ENCODE results near the gene ZNF28.
"Not testable (repeated sequence)": the region's sequence is repeated elsewhere in the genome, so short reads cannot be mapped to it uniquely, and the experiment has no call there.

The ZNF28 gene

DNA sequence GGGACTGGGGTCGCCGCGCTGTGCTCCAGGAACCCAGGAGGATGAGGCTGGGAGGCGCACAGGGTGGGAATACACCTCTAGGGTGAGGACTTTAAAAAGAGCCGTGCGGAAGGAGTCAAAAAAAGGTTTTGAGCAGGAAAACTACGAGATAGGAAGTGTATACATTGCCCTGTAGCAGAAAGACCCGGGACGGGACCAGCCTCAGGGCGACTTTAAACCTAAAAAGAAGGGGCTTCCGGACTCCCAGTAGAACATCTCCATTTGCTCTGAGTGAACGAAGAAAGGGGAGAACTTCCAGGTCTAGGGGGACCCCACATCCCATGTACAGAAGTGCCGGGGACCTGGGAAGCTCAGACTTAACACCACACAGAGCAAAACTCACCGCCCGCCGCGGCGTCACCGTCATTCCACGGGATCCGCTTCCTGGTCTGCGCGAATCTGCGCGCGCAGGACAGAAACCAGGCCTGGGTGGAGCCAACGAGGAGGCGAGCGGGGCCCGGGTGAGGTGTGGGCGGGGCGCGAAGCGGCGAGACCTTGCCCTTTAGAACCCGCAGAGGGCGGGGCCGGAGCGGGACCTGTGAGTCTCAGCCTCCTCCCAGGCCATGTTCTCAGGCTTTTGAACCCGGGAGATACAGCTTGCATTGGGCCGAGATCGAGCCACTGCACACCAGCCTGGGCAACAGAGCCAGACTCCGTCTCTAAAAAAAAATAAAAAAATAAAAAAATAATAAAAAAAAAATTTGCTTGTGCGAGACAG is at the start of gene ZNF28:
Gene ZNF28, minus strand, starts transcription at position 430 of the 757 bp plus-strand sequence. CDS start 3,675 bp downstream, outside the sequence.
- DNase-seq (ENCODE audit: low spot score): peak; percentile 51

DNA sequence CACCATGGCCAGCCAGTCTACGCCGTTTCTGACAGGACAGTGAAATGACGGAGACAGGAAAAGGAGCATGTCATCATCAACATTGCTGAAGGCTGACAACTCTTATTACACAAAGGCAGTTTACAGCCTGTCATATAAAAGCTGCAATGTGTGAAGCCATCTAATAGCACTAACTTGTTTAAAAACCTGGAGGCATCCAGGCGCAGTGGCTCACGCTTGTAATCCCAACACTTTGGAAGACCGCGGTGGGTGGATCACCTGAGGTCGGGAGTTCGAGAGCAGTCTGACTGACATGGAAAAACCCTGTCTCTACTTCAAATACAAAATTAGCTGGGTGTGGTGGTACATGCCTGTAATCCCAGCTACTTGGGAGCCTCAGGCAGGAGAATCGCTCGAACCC is 46.6 kb upstream of the ZNF28 start:
- not testable (repeated sequence) for DNase-seq (ENCODE audit: low spot score)

DNA sequence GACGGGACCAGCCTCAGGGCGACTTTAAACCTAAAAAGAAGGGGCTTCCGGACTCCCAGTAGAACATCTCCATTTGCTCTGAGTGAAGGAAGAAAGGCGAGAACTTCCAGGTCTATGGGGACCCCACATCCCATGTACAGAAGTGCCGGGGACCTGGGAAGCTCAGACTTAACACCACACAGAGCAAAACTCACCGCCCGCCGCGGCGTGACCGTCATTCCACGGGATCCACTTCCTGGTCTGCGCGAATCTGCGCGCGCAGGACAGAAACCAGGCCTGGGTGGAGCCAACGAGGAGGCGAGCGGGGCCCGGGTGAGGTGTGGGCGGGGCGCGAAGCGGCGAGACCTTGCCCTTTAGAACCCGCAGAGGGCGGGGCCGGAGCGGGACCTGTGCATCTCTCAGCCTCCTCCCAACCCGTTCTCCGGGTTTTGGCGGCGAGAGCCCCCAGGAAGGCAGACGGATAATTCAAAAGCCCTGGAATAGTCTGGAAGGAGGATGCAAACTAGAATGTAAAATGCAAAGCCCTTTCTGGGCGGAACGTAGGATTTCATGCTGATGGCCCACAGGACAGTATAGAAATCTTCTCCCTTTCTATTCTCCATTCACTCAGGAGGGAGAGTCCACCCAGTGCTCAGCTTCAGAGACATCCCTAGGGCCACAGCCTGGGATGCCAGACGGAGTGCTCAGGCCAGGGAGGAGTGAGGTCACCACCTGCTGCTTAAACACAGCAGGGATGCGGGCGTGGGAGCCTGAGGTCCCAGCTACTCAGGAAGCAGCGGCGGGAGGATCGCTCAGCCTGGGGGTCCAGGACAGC is 36.2 kb upstream of the ZNF28 start, which contains the start of gene ZNF468:
Gene ZNF468, minus strand, starts transcription at position 242 of the 814 bp plus-strand sequence. CDS start 3,347 bp downstream, outside the sequence.
- DNase-seq (ENCODE audit: low spot score): peak; percentile 54

DNA sequence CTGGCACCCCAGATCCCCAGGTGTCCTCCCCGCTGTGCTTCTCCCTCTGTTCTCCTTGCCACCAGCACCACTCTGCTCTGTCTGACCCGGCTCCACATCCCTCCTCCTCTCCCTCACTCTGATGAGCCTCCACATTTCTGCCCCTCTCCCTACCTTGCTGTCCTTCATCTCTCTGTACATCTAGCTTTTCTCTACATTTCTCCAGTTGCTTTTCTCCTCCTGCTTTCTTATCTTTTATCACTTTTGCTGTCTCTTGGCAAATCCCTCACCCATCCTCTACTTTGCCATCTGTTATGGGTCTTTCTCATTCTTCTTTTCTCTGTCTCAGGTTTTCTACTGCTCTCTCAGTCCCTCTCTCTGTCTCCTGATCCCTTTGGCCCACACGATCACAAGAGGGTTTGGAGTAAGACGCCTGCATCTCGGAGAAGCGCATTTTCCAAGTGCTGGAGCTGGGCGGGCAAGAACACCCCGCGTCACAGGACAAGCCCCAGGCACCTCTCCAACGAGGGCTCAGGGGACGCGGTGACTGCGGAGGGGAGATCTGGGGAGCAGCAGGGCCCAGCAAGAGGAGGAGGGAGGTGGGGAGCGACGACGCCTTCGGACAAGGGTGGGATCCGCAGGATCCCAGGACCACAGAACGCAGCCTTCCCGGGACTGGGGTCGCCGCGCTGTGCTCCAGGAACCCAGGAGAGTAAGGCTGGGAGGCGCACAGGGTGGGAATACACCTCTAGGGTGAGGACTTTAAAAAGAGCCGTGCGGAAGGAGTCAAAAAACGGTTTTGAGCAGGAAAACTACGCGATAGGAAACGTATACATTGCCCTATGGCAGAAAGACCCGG is 35.3 kb upstream of the ZNF28 start:
- not testable (repeated sequence) for DNase-seq (ENCODE audit: low spot score)

DNA sequence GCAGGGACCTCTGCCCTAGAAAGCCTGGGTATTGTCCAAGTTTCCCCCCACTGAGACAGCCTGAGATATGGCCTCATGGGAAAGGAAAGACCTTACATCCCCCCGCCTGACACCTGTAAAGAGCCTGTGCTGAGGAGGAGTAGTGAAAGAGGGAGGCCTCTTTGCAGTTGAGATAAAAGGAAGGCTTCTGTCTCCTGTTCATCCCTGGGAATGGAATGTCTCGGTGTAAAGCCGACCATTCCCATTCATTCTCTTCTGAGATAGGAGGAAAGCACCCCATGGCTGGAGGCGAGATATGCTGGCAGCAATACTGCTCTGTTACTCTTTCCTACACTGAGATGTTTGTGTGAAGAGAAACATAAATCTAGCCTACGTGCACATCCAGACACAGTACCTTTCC is 25.9 kb upstream of the ZNF28 start:
- DNase-seq (ENCODE audit: low spot score): not testable (repeated sequence)

DNA sequence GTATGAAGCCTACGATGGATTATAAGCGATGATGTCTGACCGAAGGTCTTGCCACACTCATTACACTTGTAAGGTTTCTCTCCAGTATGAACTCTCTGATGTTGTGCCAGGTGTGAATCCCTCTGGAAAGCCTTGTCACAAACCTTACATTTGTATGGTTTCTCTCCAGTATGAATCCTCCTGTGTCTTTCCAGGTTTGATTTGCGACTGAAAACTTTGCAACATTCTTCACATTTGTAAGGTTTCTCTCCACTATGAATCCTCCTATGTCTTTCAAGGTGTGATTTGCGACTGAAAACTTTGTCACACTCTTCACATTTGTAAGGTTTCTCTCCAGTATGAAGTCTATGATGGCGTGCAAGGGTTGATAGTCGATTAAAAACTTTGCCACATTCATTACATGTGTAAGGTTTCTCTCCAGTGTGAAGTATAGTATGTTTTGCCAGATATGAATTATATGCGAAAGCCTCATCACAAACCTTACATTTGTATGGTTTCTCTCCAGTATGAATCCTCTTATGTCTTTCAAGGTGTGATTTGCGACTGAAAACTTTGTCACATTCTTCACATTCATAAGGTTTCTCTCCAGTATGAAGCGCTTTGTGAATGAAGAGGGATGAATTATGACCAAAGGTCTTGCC is 19.5 kb upstream of the ZNF28 start:
- DNase-seq (ENCODE audit: low spot score): not testable (repeated sequence)

DNA sequence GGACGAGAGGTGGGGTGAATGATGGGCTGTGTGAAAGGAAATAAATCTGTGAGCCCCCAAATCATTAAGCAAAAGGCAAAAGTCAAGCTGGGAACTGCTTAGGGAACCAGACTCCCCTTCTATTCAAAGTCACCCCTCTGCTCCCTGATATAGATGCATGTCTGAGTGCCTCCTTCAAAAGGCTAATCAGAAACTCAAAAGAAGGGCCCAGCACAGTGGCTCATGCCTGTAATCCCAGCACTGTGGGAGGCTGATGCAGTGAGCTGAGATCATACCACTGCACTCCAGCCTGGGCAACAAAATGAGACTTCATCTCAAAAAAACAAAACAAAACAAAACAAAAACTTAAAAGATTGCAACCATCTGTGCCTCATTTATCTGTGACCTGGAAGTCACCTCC is 12.9 kb upstream of the ZNF28 start:
- not testable (repeated sequence) for DNase-seq (ENCODE audit: low spot score)

DNA sequence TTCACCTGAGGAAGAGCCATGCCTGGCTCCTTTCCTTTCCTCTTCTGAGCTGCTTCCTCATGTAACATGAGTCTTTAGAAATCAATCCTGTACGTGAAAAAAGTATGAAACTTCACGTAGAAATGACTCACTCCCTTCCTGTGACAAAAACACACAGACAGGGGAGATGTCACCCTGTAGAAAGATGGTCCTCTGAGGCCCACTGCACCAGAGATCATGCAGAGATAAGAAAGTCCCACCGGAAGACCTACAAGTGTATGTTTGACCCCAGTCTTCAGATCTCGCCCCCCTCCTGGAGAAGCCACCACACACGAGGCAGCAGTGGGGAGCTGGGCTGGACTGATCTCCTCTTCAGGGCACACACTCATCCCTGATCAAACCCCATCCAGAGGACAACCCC is 12.1 kb upstream of the ZNF28 start:
- DNase-seq (ENCODE audit: low spot score): not testable (repeated sequence)

DNA sequence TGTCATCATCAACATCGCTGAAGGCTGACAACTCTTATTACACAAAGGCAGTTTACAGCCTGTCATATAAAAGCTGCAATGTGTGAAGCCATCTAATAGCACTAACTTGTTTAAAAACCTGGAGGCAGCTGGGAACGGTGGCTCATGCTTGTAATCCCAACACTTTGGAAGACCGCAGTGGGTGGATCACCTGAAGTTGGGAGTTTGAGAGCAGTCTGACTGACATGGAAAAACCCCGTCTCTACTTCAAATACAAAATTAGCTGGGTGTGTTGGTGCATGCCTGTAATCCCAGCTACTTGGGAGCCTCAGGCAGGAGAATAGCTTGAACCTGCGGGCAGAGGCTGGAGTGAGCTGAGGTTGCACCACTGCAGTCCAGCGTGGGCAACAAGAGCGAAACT is 8.4 kb upstream of the ZNF28 start:
- DNase-seq (ENCODE audit: low spot score): not testable (repeated sequence)

DNA sequence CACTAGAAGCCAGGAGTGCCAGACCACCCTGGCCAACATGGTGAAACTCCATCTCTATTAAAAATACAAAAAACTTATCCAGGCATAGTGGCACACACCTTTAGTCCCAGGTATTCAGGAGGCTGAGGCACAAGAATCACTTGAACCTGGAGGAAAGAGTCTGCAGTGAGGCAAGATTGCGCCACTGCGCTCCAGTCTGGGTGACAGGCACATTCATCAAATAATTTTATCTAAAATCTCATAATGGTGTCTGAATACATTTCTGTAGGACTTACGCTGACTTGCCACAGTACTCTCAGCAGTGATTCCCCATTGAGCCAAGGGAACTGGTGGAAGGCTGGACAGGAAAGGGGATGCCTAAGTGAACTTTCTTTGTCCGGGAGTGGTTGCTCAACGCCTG is 4.3 kb upstream of the ZNF28 start:
- no peak for DNase-seq (ENCODE audit: low spot score)

DNA sequence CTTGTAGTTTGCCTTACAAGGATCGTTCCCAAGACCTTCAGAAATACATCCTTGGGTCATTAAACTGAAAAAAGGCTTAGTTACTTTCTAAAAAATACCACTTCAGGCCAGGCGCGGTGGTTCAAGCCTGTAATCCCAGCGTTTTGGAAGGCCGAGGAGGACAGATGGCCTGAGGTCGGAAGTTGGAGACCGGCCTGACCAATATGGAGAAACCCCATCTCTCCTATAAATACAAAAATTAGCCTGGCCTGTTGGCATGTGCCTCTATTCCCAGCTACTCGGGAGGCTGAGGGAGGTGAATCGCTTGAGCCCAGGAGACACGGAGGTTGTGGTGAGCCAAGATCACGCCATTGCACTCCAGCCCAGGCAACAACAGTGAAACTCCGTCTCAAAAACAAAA is 2.2 kb upstream of the ZNF28 start:
- no peak for DNase-seq (ENCODE audit: low spot score)

DNA sequence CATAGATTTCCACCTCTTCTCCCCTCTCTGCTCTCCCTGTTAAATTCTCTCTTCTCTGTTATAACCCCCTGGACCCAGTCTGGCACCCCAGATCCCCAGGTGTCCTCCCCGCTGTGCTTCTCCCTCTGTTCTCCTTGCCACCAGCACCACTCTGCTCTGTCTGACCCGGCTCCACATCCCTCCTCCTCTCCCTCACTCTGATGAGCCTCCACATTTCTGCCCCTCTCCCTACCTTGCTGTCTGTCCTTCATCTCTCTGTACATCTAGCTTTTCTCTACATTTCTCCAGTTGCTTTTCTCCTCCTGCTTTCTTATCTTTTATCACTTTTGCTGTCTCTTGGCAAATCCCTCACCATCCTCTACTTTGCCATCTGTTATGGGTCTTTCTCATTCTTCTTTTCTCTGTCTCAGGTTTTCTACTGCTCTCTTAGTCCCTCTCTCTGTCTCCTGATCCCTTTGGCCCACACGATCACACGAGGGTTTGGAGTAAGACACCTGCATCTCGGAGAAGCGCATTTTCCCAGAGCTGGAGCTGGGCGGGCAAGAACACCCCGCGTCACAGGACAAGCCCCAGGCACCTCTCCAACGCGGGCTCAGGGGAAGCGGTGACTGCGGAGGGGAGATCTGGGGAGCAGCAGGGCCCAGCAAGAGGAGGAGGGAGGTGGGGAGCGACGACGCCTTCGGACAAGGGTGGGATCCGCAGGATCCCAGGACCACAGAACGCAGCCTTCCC is 795 bp downstream of the ZNF28 start:
- not testable (repeated sequence) for DNase-seq (ENCODE audit: low spot score)

DNA sequence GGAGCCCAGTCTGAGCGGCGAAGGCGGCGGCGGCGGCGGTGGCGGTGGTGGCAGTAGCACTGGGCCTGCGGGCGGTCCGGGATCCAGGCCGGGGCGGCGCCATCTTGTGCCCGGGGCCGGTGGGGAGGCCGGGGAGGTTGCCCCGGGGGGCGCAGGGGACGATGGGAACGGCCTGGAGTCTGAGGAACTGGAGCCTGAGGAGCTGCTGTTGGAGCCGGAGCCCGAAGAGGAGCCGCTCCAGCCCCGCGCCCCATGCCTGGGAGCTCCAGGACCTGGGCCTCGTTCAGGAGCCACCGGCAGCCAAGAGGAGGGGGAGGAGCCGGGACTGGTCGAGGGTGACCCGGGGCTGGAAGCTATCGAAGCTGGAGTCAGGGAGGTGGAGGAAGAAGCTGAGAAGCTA is 11.6 kb downstream of the ZNF28 start:
- no peak for DNase-seq (ENCODE audit: low spot score)

DNA sequence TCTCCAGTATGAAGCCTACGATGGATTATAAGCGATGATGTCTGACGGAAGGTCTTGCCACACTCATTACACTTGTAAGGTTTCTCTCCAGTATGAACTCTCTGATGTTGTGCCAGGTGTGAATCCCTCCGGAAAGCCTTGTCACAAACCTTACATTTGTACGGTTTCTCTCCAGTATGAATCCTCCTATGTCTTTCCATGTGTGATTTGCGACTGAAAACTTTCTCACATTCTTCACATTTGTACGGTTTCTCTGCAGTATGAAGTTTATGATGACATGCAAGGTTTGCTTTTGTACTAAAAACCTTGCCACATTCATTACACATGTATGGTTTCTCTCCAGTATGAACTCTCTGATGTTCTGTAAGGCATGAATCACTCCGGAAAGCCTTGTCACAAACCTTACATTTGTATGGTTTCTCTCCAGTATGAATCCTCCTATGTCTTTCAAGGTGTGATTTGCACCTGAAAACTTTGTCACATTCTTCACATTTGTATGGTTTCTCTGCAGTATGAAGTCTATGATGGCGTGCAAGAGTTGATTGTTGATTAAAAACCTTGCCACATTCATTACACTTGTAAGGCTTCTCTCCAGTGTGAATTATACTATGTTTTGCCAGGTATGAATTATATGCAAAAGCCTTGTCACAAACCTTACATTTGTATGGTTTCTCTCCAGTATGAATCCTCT is 21.3 kb downstream of the ZNF28 start:
- DNase-seq (ENCODE audit: low spot score): not testable (repeated sequence)

DNA sequence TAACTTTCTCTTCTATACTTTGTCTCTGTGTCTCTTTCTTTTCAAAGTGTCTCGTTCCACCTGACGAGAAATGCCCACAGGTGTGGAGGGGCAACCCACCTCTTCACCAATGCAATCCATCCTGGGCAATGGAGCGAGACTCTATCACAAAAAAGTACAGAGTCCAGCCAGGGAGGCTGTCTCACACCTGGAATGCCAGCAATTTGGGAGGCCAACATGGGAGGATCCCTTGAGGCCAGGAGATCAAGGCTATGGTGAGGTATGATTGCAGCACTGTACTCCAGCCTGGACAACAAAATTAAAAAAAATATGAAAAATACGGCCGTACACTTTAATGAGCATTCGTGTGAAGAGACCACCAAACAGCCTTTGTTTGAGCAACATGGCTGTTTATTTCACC is 32.0 kb downstream of the ZNF28 start:
- DNase-seq (ENCODE audit: low spot score): no peak

DNA sequence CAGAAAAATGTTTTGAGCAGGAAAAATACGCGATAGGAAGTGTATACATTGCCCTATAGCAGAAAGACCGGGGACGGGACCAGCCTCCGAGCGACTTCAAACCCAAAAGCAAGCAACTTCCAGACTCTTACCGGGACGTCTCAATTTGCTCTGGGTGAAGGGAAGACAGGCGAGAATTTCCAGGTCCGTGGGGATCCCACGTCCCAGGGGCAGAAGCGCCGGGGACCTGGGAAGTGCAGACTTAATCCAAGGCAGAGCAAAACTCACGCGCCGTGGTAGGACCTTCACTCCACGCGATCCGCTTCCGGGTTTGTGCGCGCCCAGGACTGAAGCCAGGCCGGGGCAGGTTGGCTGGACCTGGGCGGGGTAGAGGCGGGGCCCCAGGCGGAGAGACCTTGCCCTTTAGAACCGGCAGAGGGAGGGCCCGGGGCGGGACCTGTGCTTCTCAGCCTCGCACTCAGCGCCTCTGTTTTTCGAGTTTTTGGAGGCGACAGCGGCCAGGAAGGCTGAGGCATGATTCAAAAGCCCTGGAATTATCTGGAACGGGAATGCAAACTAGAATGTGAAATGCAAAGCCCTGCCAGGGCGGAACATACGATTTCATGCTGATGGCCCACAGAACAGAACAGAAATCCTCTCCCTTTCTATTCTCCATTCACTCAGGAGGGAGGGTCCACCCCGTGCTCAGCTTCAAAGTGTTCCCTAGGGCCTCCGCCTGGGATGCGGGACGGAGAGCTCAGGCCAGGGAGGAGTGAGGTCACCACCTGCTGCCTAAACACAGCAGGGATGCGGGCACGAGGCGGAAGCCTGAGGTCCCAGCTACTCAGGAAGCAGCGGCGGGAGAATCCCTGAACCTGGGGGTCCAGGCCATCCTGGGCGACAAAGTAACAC is 34.7 kb downstream of the ZNF28 start, which contains the start of gene ZNF600:
Gene ZNF600, minus strand, starts transcription at position 328 of the 891 bp plus-strand sequence. CDS start 7,903 bp downstream, outside the sequence.
- DNase-seq (ENCODE audit: low spot score): peak; percentile 35

DNA sequence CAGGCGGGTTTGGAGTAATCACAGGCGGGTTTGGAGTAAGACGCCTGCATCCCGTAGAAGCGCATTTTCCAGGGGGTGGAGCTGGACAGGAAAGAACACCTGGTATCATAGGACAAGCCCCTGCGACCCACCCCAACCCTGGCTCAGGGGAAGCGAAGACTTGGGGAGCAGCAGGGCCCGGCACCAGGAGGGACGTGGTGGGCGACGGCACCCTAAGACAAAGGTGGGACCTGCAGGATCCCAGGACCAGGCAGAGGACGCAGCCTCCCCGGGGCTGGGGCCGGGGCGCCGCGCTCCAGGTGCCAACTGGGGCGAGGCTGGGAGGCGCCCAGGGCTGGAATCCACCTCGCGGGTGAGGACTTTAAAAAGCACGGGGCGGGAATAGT is 35.4 kb downstream of the ZNF28 start:
- DNase-seq (ENCODE audit: low spot score): no peak

DNA sequence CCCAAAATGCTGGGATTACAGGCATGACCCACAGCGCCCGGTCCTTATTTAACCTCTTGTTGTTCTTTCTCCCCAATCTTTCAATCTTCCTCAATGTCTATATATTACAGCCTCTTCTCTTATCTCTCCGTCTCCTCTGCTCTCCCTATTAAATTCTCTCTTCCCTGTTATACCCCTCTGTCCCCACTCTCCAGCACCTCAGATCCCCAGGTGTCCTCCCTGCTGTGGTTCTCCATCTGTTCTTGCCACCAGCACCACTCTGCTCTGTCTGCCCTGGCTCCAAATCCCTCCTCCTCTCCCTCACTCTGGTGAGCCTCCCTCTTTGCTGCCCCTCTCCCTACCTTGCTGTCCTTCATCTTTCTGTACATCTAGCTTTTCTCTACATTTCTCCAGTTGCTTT is 35.9 kb downstream of the ZNF28 start:
- no peak for DNase-seq (ENCODE audit: low spot score)

DNA sequence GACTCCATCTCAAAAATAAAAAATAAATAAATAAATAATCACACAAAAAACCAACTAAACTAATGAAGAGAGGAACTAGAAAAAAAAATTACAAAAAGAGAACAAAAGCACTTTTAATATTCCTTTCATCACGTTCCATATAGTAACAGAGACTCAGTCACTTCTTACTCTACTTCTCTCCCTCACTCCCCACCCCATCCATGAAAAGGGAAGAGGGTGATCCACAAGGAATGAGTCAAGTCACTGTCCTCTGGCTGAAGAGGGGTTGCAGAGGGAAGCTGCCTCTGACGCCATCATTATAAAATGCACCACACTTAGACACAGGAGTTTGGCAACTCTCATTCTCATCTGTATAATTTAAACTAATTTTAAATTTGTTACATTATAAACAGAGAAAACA is 38.6 kb downstream of the ZNF28 start:
- not testable (repeated sequence) for DNase-seq (ENCODE audit: low spot score)

Data from globus pallidus (tissue), 1 donor.